ENCODE data around the gene GARIN5B. TPM values are rescaled to one million over a fixed set of nuclear protein-coding genes. Genes with fewer than 3 reads are reported as not detected.
A peak's percentile ranks its signal among the peaks of the same experiment; 100 is the strongest.

The GARIN5B gene
- total RNA-seq, 3 donors from 2014 or later (not counting 1 experiment from before 2014, with no cell fraction given), result not detected

DNA sequence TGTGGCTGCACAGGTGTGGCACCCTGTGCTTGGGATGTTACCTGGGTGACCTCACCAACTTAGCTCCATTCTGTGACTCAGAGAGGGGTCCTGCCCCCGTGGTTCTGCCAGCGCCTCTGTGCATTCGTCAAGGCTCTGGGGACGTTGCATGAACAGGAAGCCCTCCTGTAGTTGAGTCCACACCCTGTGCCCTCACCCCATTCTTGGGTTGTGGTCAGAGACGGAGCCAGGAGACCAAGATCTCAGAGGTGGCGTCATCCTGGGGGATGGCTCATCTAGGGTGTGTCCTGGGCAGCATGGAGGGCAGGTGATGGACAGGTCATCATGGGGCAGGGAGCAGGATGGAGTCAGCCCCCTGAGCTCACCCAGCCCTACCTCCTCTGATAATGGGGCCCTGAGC, 11.0 kb downstream of the GARIN5B start:
- Mint-ChIP-seq H3K36me3 (no peaks in the 10 kb centered on the region), H3K27ac (peak overlapping the region in 1 of 2 donors; percentile 77), H3K4me3 (no peak overlapping the region), H3K4me1 (peaks cover 4 to 31% of the 10 kb centered on the region in 2 donors), H3K9me3 (no peaks in the 10 kb centered on the region), H3K27me3 (ENCODE audit: low read depth in 2 of 2) (peaks cover 25 to 32% of the 10 kb centered on the region in 2 donors)
- Histone ChIP-seq H3K4me3 (ENCODE audit: low read length) (no peak overlapping the region), H3K27me3 (ENCODE audit: control insufficient read depth, insufficient read depth, low read length) (peaks cover 28% of the 10 kb centered on the region), H3K4me1 (ENCODE audit: control insufficient read depth, insufficient read depth, low read length) (peaks cover 21% of the 10 kb centered on the region), H3K9me3 (ENCODE audit: control insufficient read depth, insufficient read depth, low read length) (no peaks in the 10 kb centered on the region), H3K36me3 (ENCODE audit: control insufficient read depth, insufficient read depth, low read length) (no peaks in the 10 kb centered on the region), H3K27ac (ENCODE audit: low read length) (no peak overlapping the region)
- intact Hi-C loops (cut with micrococcal nuclease), result no loop called here
- ATAC-seq (no peak), DNase-seq (no peak)
- TF ChIP-seq, protein P1, sequence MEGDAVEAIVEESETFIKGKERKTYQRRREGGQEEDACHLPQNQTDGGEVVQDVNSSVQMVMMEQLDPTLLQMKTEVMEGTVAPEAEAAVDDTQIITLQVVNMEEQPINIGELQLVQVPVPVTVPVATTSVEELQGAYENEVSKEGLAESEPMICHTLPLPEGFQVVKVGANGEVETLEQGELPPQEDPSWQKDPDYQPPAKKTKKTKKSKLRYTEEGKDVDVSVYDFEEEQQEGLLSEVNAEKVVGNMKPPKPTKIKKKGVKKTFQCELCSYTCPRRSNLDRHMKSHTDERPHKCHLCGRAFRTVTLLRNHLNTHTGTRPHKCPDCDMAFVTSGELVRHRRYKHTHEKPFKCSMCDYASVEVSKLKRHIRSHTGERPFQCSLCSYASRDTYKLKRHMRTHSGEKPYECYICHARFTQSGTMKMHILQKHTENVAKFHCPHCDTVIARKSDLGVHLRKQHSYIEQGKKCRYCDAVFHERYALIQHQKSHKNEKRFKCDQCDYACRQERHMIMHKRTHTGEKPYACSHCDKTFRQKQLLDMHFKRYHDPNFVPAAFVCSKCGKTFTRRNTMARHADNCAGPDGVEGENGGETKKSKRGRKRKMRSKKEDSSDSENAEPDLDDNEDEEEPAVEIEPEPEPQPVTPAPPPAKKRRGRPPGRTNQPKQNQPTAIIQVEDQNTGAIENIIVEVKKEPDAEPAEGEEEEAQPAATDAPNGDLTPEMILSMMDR (IDR thresholded peaks at IDR 0.05), result no peak
- 44% methylated on average over 6 of the region's 6 CpGs for WGBS (ENCODE audit: insufficient coverage)

DNA sequence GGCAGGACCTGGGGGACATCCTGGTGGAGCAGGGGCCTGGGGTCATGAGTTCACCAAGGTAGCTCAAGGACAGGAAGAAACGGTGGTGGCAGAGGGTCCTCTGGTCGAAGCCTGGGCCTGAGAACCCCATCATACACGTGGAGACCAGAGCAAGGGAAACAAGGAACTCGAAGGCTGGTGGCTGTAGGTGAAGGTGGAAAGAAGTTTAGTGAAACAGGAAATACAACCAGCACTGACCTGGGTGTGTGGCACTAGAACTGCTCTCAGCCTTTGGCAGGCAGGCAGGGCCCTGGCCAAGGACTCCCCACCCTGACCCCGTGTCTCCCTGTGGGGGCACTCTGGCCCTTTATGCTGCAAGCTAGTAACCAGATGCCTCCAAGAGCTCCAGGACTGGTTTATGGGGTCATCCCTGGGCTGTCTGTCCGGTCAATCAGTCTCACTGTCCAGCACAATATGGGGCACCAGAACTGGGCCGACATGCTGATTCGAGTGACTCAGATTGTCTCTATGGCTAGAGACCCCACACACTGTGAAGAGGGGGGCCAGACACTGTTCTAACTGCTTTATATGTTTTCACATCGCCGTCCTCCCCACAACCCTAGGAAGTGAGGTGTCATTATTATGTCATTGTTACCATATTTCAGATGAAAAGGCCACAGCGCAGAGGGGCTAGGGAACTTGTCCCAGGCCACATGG, 12.3 kb downstream of the GARIN5B start:
- peaks cover 4 to 31% of the 10 kb centered on the region in 2 donors for H3K4me1 Mint-ChIP-seq
- Histone ChIP-seq H3K4me3 (ENCODE audit: low read length) (no peak overlapping the region), H3K27ac (ENCODE audit: low read length) (no peak overlapping the region), H3K4me1 (ENCODE audit: control insufficient read depth, insufficient read depth, low read length) (peaks cover 21% of the 10 kb centered on the region), H3K36me3 (ENCODE audit: control insufficient read depth, insufficient read depth, low read length) (no peaks in the 10 kb centered on the region), H3K27me3 (ENCODE audit: control insufficient read depth, insufficient read depth, low read length) (peaks cover 28% of the 10 kb centered on the region), H3K9me3 (ENCODE audit: control insufficient read depth, insufficient read depth, low read length) (no peaks in the 10 kb centered on the region)
- no peak overlapping the region for H3K4me3 Mint-ChIP-seq
- 64% methylated on average over 11 of the region's 11 CpGs for WGBS (ENCODE audit: insufficient coverage)
- H3K9me3 Mint-ChIP-seq, result no peaks in the 10 kb centered on the region
- DNase-seq (no peak), ATAC-seq (no peak)
- H3K27me3 Mint-ChIP-seq (ENCODE audit: low read depth in 2 of 2), result peaks cover 22 to 31% of the 10 kb centered on the region in 2 donors
- TF ChIP-seq, protein P1 (IDR thresholded peaks at IDR 0.05), result no peak
- peak overlapping the region in 1 of 2 donors; percentile 74 for H3K27ac Mint-ChIP-seq
- H3K36me3 Mint-ChIP-seq, result no peaks in the 10 kb centered on the region
- intact Hi-C loops (cut with micrococcal nuclease), result no loop called here

DNA sequence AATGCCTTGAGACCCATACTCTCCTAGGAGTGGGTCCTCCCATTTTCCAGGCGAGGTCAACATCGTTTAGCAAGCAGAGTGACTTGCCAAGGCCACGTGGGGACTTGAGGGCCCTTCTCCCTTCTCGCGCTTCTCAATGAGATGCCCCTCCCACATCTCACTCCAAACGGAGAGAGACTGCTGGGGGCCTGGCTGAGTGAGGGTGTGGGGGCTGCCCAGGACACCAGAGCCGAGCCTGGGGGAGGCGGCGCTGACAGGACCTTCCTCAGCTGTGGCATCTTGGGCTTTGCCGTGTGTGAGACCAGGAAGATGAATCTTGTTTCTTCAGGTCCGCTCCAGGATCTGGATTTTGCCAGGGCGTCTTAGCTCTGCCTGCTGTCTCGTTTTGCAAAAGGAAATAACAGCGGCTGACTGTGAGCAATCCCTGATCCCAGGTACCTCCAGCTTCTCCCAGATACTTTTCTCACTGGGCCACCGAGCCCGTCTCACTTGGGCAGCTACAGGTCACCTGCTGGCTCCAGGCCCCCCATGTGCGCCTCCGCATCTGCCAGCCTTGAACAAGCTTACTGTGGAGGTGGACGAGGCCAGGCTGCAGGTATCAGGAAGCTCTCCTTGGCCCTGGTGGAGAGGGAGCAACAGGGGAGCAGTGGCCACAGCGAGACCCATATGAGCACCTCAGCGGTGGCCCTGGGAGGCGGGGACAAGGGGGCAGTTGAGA, 14.6 kb downstream of the GARIN5B start:
- WGBS (ENCODE audit: insufficient coverage), result 91% methylated on average over 21 of the region's 22 CpGs
- Mint-ChIP-seq H3K4me3 (no peak overlapping the region), H3K27me3 (ENCODE audit: low read depth in 2 of 2) (peaks cover 22 to 24% of the 10 kb centered on the region in 2 donors), H3K36me3 (no peaks in the 10 kb centered on the region), H3K9me3 (no peaks in the 10 kb centered on the region), H3K27ac (no peak overlapping the region), H3K4me1 (peaks cover 4 to 33% of the 10 kb centered on the region in 2 donors)
- Histone ChIP-seq H3K4me3 (ENCODE audit: low read length) (no peak overlapping the region), H3K9me3 (ENCODE audit: control insufficient read depth, insufficient read depth, low read length) (no peaks in the 10 kb centered on the region), H3K36me3 (ENCODE audit: control insufficient read depth, insufficient read depth, low read length) (peaks cover 3% of the 10 kb centered on the region), H3K27me3 (ENCODE audit: control insufficient read depth, insufficient read depth, low read length) (peaks cover 21% of the 10 kb centered on the region), H3K4me1 (ENCODE audit: control insufficient read depth, insufficient read depth, low read length) (peaks cover 7% of the 10 kb centered on the region), H3K27ac (ENCODE audit: low read length) (no peak overlapping the region)
- ATAC-seq (no peak), DNase-seq (no peak)
- TF ChIP-seq, protein P1 (IDR thresholded peaks at IDR 0.05), result no peak
- intact Hi-C loops (cut with micrococcal nuclease), result no loop called here
